H1 (cell line): ENCODE measurements around the gene BNC1. TPM values are rescaled to one million over a fixed set of nuclear protein-coding genes. Genes with fewer than 3 reads are reported as not detected.

Experiments
- CTCF ChIA-PET: fragments of 300-600 bp; sonication (Branson Sonifier 250); formaldehyde crosslinking; loops from one replicate; lab custom pipeline; 2021; ENCODE audit not compliant: partially characterized antibody; lab: Charles Lee
- POLR2A ChIA-PET: fragments of 300-600 bp; sonication (Branson Sonifier 250); formaldehyde crosslinking; loops from one replicate; lab custom pipeline; 2021; ENCODE audit warnings: inconsistent platforms; ENCODE audit not compliant: partially characterized antibody; lab: Charles Lee
- DNase-seq, 2 experiments: peaks; one replicate each; pipeline versions ENCODE4 v3.0.0 to v3.0.0-alpha.2; 2010 to 2022; ENCODE audit warnings: low spot score in 2 of 2, low read depth in 1 of 2, mixed read lengths in 1 of 2
- FAIRE-seq: peaks from 2 replicates; lab custom pipeline; 2011; peaks lifted over from hg19 to GRCh38; lab: Jason Lieb, UNC
- H2AFZ ChIP-seq: 2 replicates; pipeline ENCODE4 v1.8.1; 2012; ENCODE audit warnings: low read length, inconsistent platforms
- H2AK5ac ChIP-seq: 2 replicates; pipeline ENCODE4 v1.6.1; 2013; ENCODE audit warnings: low read depth, low read length
- H2BK120ac ChIP-seq: replicated peaks from 2 replicates; pipeline ENCODE3; 2013; ENCODE audit warnings: low read depth, low read length, inconsistent platforms
- H2BK12ac ChIP-seq: 2 replicates; pipeline ENCODE4 v1.6.1; 2013; ENCODE audit warnings: low read depth, low read length
- H2BK15ac ChIP-seq: 2 replicates; pipeline ENCODE4 v1.6.1; 2013; ENCODE audit warnings: low read length
- H2BK20ac ChIP-seq: 2 replicates; pipeline ENCODE4 v1.6.1; 2013; ENCODE audit warnings: low read length
- H2BK5ac ChIP-seq: 2 replicates; pipeline ENCODE4 v1.6.1; 2013; ENCODE audit warnings: low read depth, low read length
- H3K14ac ChIP-seq: 2 replicates; pipeline ENCODE4 v1.6.1; 2013; ENCODE audit warnings: inconsistent platforms; ENCODE audit not compliant: insufficient read length
- H3K18ac ChIP-seq: 2 replicates; pipeline ENCODE4 v1.6.1; 2013; ENCODE audit warnings: low read length; ENCODE audit errors: extremely low read depth
- H3K23ac ChIP-seq: 2 replicates; pipeline ENCODE4 v1.6.1; 2013; ENCODE audit warnings: inconsistent platforms; ENCODE audit not compliant: insufficient read length
- H3K23me2 ChIP-seq: 2 replicates; pipeline ENCODE4 v1.6.1; 2013; ENCODE audit warnings: low read depth, low read length
- H3K27ac ChIP-seq: 2 replicates; pipeline ENCODE4 v1.6.1; 2011; ENCODE audit warnings: low read depth, low read length, inconsistent platforms
- H3K27me3 ChIP-seq, 4 experiments: replicated peaks in 1 of 4; 1 replicate in 1 of 4; 2 replicates in 3 of 4; pipeline versions ENCODE4 v1.6.1 to v1.8.1; 2011 to 2013; ENCODE audit warnings: low read length in 3 of 4, mild to moderate bottlenecking in 3 of 4, inconsistent platforms in 2 of 4, mixed read lengths in 2 of 4, moderate library complexity in 1 of 4; ENCODE audit not compliant: control insufficient read depth in 3 of 4, insufficient read depth in 3 of 4; ENCODE audit errors: extremely low read depth in 1 of 4
- H3K36me3 ChIP-seq, 4 experiments: 2 replicates each; pipeline versions ENCODE4 v1.6.1 to v1.8.1; 2011 to 2013; ENCODE audit warnings: mild to moderate bottlenecking in 4 of 4, low read length in 3 of 4, moderate library complexity in 2 of 4, control low read depth in 1 of 4, inconsistent platforms in 1 of 4; ENCODE audit not compliant: insufficient read depth in 4 of 4, control insufficient read depth in 2 of 4
- H3K4ac ChIP-seq: replicated peaks from 2 replicates; pipeline ENCODE3; 2013; ENCODE audit warnings: low read length, low read depth, mixed read lengths, inconsistent platforms; ENCODE audit not compliant: insufficient read length
- H3K4me1 ChIP-seq, 4 experiments: replicated peaks in 1 of 4; 1 replicate in 1 of 4; 2 replicates in 3 of 4; pipeline versions ENCODE4 v1.6.1 to v1.8.1; 2011 to 2013; ENCODE audit warnings: low read length in 3 of 4, inconsistent platforms in 2 of 4, mixed read lengths in 1 of 4; ENCODE audit not compliant: insufficient read depth in 4 of 4, control insufficient read depth in 3 of 4
- H3K4me2 ChIP-seq, 2 experiments: 2 replicates each; pipeline versions ENCODE4 v1.6.1 to v1.8.1; 2011 to 2013; ENCODE audit warnings: low read depth in 2 of 2, low read length in 2 of 2, control low read depth in 1 of 2, inconsistent platforms in 1 of 2, mild to moderate bottlenecking in 1 of 2; ENCODE audit not compliant: insufficient read depth in 1 of 2
- H3K4me3 ChIP-seq, 4 experiments: fragments of 200-600, 300-600 bp in 1 of 4; sonication (generic), shearing (Covaris generic), sonication (Bioruptor Twin) in 1 of 4; 2 replicates each; pipeline versions ENCODE4 v1.5.1 to v1.8.1; 2011 to 2016; ENCODE audit warnings: low read length in 4 of 4, low read depth in 3 of 4, control low read depth in 2 of 4, inconsistent platforms in 2 of 4, mild to moderate bottlenecking in 2 of 4, mixed read lengths in 1 of 4, moderate library complexity in 1 of 4; ENCODE audit not compliant: insufficient read depth in 2 of 4; ENCODE audit errors: extremely low read depth in 1 of 4
- H3K56ac ChIP-seq: replicated peaks from 2 replicates; pipeline ENCODE3; 2013; ENCODE audit warnings: low read depth, mild to moderate bottlenecking, mixed read lengths, low read length, inconsistent platforms; ENCODE audit not compliant: insufficient read length
- H3K79me1 ChIP-seq: 2 replicates; pipeline ENCODE4 v1.6.1; 2013; ENCODE audit warnings: low read depth, low read length, control low read depth
- H3K79me2 ChIP-seq, 2 experiments: 2 replicates each; pipeline versions ENCODE4 v1.6.1 to v1.8.1; 2012 to 2013; ENCODE audit warnings: low read length in 2 of 2, mild to moderate bottlenecking in 2 of 2, inconsistent platforms in 1 of 2; ENCODE audit not compliant: insufficient read depth in 2 of 2, control insufficient read depth in 1 of 2
- H3K9ac ChIP-seq, 4 experiments: replicated peaks in 1 of 4; 1 replicate in 1 of 4; 2 replicates in 3 of 4; pipeline versions ENCODE4 v1.6.1 to v1.8.1; 2011 to 2013; ENCODE audit warnings: low read depth in 3 of 4, low read length in 3 of 4, control low read depth in 2 of 4, mild to moderate bottlenecking in 2 of 4, moderate library complexity in 2 of 4, inconsistent platforms in 1 of 4; ENCODE audit errors: extremely low read depth in 1 of 4
- H3K9me3 ChIP-seq, 2 experiments: 2 replicates each; pipeline versions ENCODE4 v1.6.1 to v1.8.1; 2012 to 2013; ENCODE audit warnings: mild to moderate bottlenecking in 2 of 2, moderate library complexity in 2 of 2, control low read depth in 1 of 2, inconsistent platforms in 1 of 2, low read depth in 1 of 2, low read length in 1 of 2, mixed read lengths in 1 of 2; ENCODE audit not compliant: insufficient read depth in 2 of 2
- H4K20me1 ChIP-seq, 2 experiments: replicated peaks in 1 of 2; 2 replicates each; pipeline versions ENCODE3 to v1.8.1; 2011 to 2013; ENCODE audit warnings: inconsistent platforms in 2 of 2, low read length in 2 of 2, mild to moderate bottlenecking in 1 of 2; ENCODE audit not compliant: insufficient read depth in 2 of 2, control insufficient read depth in 1 of 2
- H4K5ac ChIP-seq: 2 replicates; pipeline ENCODE4 v1.6.1; 2013; ENCODE audit warnings: low read length, low read depth, mixed read lengths, inconsistent platforms; ENCODE audit not compliant: insufficient read length
- H4K8ac ChIP-seq: 2 replicates; pipeline ENCODE4 v1.8.0; 2013; ENCODE audit warnings: mild to moderate bottlenecking, moderate library complexity, low read length, inconsistent platforms; ENCODE audit not compliant: insufficient read depth; ENCODE audit errors: extremely low read depth
- H4K91ac ChIP-seq: replicated peaks from 2 replicates; pipeline ENCODE3; 2013; ENCODE audit warnings: low read length, mixed read lengths, inconsistent platforms; ENCODE audit not compliant: insufficient read length
- EGR1 ChIP-seq: IDR thresholded peaks from 2 replicates; pipeline ENCODE4 v1.6.1; 2011; ENCODE audit warnings: low read depth, low read length, borderline replicate concordance
- EP300 ChIP-seq, 2 experiments: IDR thresholded peaks; 1 replicate in 1 of 2; 2 replicates in 1 of 2; pipeline ENCODE4 v1.6.1; 2011 to 2012; ENCODE audit warnings: low read depth in 2 of 2, low read length in 2 of 2, mild to moderate bottlenecking in 2 of 2, borderline replicate concordance in 1 of 2, inconsistent platforms in 1 of 2, moderate library complexity in 1 of 2
- HDAC6 ChIP-seq: IDR thresholded peaks from one replicate; pipeline ENCODE4 v1.7.1; 2012; ENCODE audit warnings: low read depth, mild to moderate bottlenecking, inconsistent platforms, low read length, moderate library complexity
- JUN ChIP-seq: IDR thresholded peaks from 2 replicates; pipeline ENCODE4 v1.6.1; 2011; ENCODE audit warnings: low read depth, mild to moderate bottlenecking, improper control_type of control experiment, low read length
- POLR2AphosphoS5 ChIP-seq: IDR thresholded peaks from 2 replicates; pipeline ENCODE4 v1.6.1; 2011; ENCODE audit warnings: low read depth, low read length
- RFX5 ChIP-seq: IDR thresholded peaks from 2 replicates; pipeline ENCODE4 v1.6.1; 2011; ENCODE audit warnings: low read depth, low read length, improper control_type of control experiment, borderline replicate concordance
- SIX5 ChIP-seq: IDR thresholded peaks from 2 replicates; pipeline ENCODE4 v1.6.1; 2011; ENCODE audit warnings: mild to moderate bottlenecking, low read depth, low read length
- SP2 ChIP-seq: IDR thresholded peaks from 2 replicates; pipeline ENCODE4 v1.6.1; 2012; ENCODE audit warnings: mild to moderate bottlenecking, low read length, inconsistent platforms
- TAF1 ChIP-seq: IDR thresholded peaks from 2 replicates; pipeline ENCODE4 v1.6.1; 2011; ENCODE audit warnings: mild to moderate bottlenecking, low read depth, low read length
- YY1 ChIP-seq: IDR thresholded peaks from 2 replicates; pipeline ENCODE4 v1.6.1; 2011; ENCODE audit warnings: low read depth, mild to moderate bottlenecking, low read length
- WGBS, 2 experiments: shearing (Covaris generic) in 1 of 2; methylation state at CpG; one replicate each; pipeline versions ENCODE4 v1.1.6 to v1.1.7; 2013 to 2015; ENCODE audit warnings: low lambda C conversion rate in 2 of 2, mixed read lengths in 2 of 2, inconsistent platforms in 1 of 2, low coverage in 1 of 2, missing lambda C conversion rate in 1 of 2; ENCODE audit not compliant: insufficient replicate concordance in 2 of 2, insufficient coverage in 1 of 2, insufficient read length in 1 of 2; ENCODE audit errors: extremely low coverage in 1 of 2, missing lambda C conversion rate in 1 of 2; 5-methylcytosine and 5-hydroxymethylcytosine counted together
- polyA plus RNA-seq, 7 experiments: library from polyadenylated mRNA; depleted of rRNA in 3 of 7; stranded (reverse) in 5 of 7; unstranded in 2 of 7; fragments of >200 nt in 5 of 7; fragments of 200-250 nt in 2 of 7; gene quantifications; 1 replicate in 5 of 7; 2 replicates in 1 of 7; 4 replicates in 1 of 7; pipeline versions ENCODE4 v1.2.1 to v1.2.3, GENCODE V29; 2011 to 2013; ENCODE audit warnings: missing spikeins in 2 of 7, mixed read lengths in 2 of 7
- total RNA-seq: library from RNA; stranded (reverse); fragmentation: NEBNext Ultra II Directional; extraction: Animal tissue kit (Norgen Biotek cat#: 25700); gene quantifications from 2 replicates; pipeline ENCODE4 v1.2.1, GENCODE V29; 2021
- TF ChIP-seq, protein P1 (sequence below): IDR thresholded peaks from 2 replicates; pipeline ENCODE4 v1.6.1; 2011; ENCODE audit warnings: low read depth, mild to moderate bottlenecking, low read length; ENCODE audit not compliant: insufficient read depth
- TF ChIP-seq, protein P2 (sequence below): IDR thresholded peaks from 2 replicates; pipeline ENCODE4 v1.6.1; 2012; ENCODE audit warnings: inconsistent platforms

Gene BNC1
- total and polyA plus RNA-seq, 2 of the 8 experiments (the other 6 are each of a cell fraction or from before 2014, with no cell fraction given), result 0.99 to 2.1 TPM

DNA sequence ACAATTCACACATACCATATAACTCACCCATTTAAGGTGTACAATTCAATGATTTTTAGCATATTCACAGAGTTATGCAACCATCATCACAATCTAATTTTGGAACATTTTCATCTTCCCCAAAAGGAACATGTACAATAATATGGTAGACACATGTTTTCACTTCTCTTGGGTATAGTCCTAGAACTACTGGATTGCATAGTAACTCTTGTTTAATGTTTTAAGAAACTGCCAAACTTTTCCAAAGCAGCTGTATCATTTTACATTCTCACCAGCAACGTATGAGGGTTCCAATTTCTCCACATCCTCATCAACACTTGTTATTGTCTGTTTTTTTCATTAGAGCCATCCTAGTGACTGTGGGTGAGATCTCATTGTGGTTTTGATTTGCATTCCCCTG lies 14.3 kb downstream of the BNC1 start:
- no peak overlapping the region for H3K4me3 ChIP-seq
- no peaks in the 10 kb centered on the region for H3K79me1 ChIP-seq
- H3K14ac ChIP-seq, result no peak overlapping the region
- H3K27ac ChIP-seq, result no peak overlapping the region
- H2BK5ac ChIP-seq, result no peak overlapping the region
- no peak overlapping the region for H2AFZ ChIP-seq
- H2BK20ac ChIP-seq, result no peak overlapping the region
- no peak overlapping the region for H3K23ac ChIP-seq
- no peak overlapping the region for H3K9ac ChIP-seq
- H3K18ac ChIP-seq, result no peak overlapping the region
- H3K23me2 ChIP-seq, result no peaks in the 10 kb centered on the region
- CTCF ChIA-PET, result no interaction called here
- no peak overlapping the region for H2AK5ac ChIP-seq
- H2BK120ac ChIP-seq, result no peak overlapping the region
- no peaks in the 10 kb centered on the region for H3K4me1 ChIP-seq
- no peaks in the 10 kb centered on the region for H3K36me3 ChIP-seq
- no peaks in the 10 kb centered on the region for H3K27me3 ChIP-seq
- H4K20me1 ChIP-seq, result no peaks in the 10 kb centered on the region
- H2BK12ac ChIP-seq, result no peak overlapping the region
- no peaks in the 10 kb centered on the region for H3K9me3 ChIP-seq
- no peak for FAIRE-seq
- H4K5ac ChIP-seq, result no peak overlapping the region
- 68% methylated on average over 1 of the region's 1 CpG; no CpG with 5 or more reads in 1 of the 2 experiments for WGBS, 2 experiments
- no peaks in the 10 kb centered on the region for H3K79me2 ChIP-seq
- H4K8ac ChIP-seq, result no peak overlapping the region
- POLR2A ChIA-PET, result no interaction called here
- no peak overlapping the region for H3K4me2 ChIP-seq
- H3K56ac ChIP-seq, result no peak overlapping the region
- H4K91ac ChIP-seq, result no peak overlapping the region
- H2BK15ac ChIP-seq, result no peak overlapping the region
- no peak overlapping the region for H3K4ac ChIP-seq
- DNase-seq, result no peak
- TF ChIP-seq, protein P1, sequence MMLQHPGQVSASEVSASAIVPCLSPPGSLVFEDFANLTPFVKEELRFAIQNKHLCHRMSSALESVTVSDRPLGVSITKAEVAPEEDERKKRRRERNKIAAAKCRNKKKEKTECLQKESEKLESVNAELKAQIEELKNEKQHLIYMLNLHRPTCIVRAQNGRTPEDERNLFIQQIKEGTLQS, result no peak
- TF ChIP-seq RFX5 (no peak), SIX5 (no peak), HDAC6 (no peak), YY1 (no peak), POLR2AphosphoS5 (no peak), TAF1 (no peak), EGR1 (no peak), SP2 (no peak), JUN (no peak), EP300 (IDR thresholded peaks at IDR 0.05; ENCODE audit: borderline replicate concordance in 1 of 2, low read depth in 2 of 2, low read length in 2 of 2) (no peak)
- TF ChIP-seq, protein P2, sequence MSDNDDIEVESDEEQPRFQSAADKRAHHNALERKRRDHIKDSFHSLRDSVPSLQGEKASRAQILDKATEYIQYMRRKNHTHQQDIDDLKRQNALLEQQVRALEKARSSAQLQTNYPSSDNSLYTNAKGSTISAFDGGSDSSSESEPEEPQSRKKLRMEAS, result no peak
